Coronary artery (tissue), 2 donors: ENCODE data around the gene TNS3.

ENCODE experiments used
- DNase-seq: peaks from one replicate; pipeline ENCODE4 v3.0.0-alpha.2; 2017; ENCODE audit warnings: low spot score
- H3K27ac ChIP-seq, 2 donors: fragments of 200-600 bp; sonication (generic); one replicate each; pipeline ENCODE4 v1.5.1; 2016 to 2019
- H3K4me3 ChIP-seq: fragments of 200-600 bp; sonication (generic); 2 replicates; pipeline ENCODE4 v1.5.1; 2016; ENCODE audit warnings: mild to moderate bottlenecking, moderate library complexity
- CTCF ChIP-seq: fragments of 200-600 bp; sonication (generic); IDR thresholded peaks from one replicate; pipeline ENCODE4 v1.5.1; 2019; ENCODE audit warnings: antibody characterized with exemption

Gene TNS3

GRCh38 chr7:47458057-47458456, 123.9 kb downstream of the TNS3 start:
- Histone ChIP-seq H3K4me3 (no peak overlapping the region), H3K27ac (peak overlapping the region; percentile 27 to 68)
- no peak for DNase-seq
- TF ChIP-seq CTCF = no peak

GRCh38 chr7:47456210-47456955, 125.5 kb downstream of the TNS3 start:
- TF ChIP-seq CTCF = no peak
- no peak overlapping the region for H3K27ac ChIP-seq
- H3K4me3 ChIP-seq = no peak overlapping the region
- DNase-seq = no peak

- Histone ChIP-seq H3K27ac (no peak overlapping the region), H3K4me3 (no peak overlapping the region)
- TF ChIP-seq CTCF = no peak
- no peak for DNase-seq
Observed at GRCh38 chr7:47455872-47456185, 126.1 kb downstream of the TNS3 start.

GRCh38 chr7:47454974-47455871, 126.7 kb downstream of the TNS3 start:
- TF ChIP-seq CTCF = no peak
- Histone ChIP-seq H3K27ac (peak overlapping the region; percentile 86 to 97), H3K4me3 (no peak overlapping the region)
- no peak for DNase-seq

- peak overlapping the region; percentile 59 for H3K4me3 ChIP-seq
- DNase-seq = peak; percentile 72
- TF ChIP-seq CTCF = no peak
- peak overlapping the region; percentile 86 to 97 for H3K27ac ChIP-seq
Observed at GRCh38 chr7:47454069-47454973, 127.6 kb downstream of the TNS3 start.

GRCh38 chr7:47453093-47454061, 128.5 kb downstream of the TNS3 start:
- Histone ChIP-seq H3K27ac (peak overlapping the region; percentile 86 to 97), H3K4me3 (peak overlapping the region; percentile 59)

More at GRCh38 chr7:47453093-47454061, 128.5 kb downstream of the TNS3 start:
- no peak for TF ChIP-seq CTCF
- DNase-seq = peak; percentile 91
